HPDE6-E6E7 (cell line): ENCODE measurements around the gene AP2B1.
"Not testable (repeated sequence)": the region's sequence is repeated elsewhere in the genome, so short reads cannot be mapped to it uniquely, and the experiment has no call there.

ENCODE experiments used
- DNase-seq: peaks from one replicate; pipeline ENCODE4 v3.0.0; 2011; ENCODE audit warnings: missing footprints; ENCODE audit errors: extremely low spot score

Gene AP2B1

DNA sequence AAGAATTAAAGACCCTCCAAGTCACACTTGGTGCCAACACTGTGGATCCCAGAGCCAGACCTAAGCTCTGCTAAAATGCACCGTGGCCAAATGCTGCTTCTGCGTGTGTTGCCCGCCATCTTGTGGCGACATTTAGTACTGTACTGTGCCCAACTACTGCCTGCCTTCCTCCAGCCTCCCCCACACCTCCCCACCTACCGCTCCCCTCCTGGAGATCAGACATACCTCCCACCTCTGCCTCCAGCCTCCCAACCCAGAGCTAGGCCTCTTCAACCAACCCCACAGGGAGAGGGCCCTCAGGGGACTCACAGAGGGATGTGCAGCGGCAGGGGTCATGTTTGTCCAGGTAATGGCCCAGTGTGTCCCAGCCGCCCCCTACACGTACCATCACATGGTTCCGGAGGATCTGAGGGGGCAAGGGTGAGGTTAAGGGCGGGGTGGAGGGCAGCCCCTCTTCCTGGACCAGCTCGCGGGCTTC lies 160.5 kb downstream of the AP2B1 start:
- DNase-seq, result peak; percentile 67

DNA sequence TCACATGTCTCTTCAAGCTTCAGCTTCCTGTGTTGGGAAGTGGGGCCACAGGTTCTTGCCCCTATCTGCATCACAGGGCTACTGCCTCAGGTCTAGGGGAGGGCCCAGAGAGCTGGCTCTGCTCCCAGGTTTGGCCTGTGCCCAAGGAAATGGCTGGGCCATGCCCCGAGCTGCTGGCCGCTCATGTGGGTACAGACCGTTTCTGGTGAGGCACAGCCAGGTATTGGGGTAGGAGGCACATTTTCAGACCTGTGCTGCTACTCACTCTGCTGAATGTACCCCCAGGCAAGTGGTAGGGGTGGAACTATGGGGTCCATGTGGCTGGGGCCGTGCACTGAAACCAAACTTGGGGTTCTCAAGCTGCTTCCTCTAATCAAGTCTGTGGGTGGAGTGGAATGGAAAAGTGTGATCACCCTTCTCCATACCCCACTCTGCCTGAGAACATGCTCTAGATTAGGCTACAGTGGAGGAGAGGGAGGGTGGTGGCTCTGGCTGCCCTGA lies 161.3 kb downstream of the AP2B1 start:
- peak; percentile 44 for DNase-seq

DNA sequence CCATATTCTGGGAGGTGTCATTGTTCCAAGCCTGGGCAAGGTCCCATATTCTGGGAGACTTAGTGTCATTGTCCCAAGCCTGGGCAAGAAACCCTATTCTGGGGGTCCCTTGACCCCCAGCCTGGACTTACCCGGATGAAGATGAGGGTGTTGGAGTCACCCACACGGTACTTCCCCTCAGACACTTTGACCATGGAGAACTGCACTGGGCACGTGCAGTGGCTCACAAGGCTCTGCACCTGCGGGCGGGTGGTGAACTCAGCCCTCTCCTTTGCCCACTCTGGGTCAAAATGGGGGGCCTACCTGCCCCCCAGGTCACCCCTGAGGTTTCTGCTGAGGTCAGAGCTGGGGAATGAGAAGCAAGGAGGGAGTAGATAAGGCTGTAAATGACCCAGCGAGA lies 161.9 kb downstream of the AP2B1 start:
- DNase-seq, result no peak

DNA sequence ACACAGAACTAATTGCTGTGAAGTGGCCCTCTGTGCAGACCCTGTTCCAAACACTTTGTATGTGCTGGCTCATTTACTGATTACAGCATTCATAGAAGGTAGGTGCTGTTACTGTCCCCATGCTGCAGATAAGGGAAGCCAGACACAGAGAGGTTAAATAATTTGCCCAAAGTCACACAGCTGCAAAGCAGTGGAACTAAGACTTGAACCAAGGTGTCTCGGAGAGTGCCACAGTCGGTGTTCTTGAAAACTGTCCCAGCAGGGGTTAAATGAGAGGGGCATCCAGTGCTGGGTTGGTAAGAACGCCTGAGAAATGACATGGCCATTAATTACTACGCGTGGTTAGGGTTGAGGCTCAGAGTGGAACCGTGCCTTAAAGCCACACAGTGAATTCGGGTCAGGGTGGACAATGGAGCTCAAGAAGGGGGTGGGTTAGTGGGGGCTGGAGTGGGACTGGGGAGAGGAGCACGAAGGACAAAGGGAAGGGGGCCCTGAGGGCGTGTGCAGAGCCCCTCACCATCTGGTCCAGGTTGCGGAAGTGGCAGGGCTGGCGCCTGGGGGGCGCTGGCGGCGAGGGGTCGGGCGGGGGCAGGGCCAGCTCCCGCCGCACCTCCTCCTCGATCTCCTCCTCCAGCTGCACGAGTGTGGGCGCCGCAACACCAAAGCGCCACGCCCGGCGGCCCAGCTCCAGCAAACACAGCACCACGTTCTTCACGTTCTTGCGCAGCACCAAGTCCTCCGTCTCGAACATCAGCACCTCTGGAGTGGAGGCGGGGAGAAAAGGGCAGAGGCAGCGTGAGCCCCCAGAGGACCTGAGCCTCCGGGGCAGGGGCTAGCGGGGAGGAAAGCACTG lies 162.7 kb downstream of the AP2B1 start:
- no peak for DNase-seq

DNA sequence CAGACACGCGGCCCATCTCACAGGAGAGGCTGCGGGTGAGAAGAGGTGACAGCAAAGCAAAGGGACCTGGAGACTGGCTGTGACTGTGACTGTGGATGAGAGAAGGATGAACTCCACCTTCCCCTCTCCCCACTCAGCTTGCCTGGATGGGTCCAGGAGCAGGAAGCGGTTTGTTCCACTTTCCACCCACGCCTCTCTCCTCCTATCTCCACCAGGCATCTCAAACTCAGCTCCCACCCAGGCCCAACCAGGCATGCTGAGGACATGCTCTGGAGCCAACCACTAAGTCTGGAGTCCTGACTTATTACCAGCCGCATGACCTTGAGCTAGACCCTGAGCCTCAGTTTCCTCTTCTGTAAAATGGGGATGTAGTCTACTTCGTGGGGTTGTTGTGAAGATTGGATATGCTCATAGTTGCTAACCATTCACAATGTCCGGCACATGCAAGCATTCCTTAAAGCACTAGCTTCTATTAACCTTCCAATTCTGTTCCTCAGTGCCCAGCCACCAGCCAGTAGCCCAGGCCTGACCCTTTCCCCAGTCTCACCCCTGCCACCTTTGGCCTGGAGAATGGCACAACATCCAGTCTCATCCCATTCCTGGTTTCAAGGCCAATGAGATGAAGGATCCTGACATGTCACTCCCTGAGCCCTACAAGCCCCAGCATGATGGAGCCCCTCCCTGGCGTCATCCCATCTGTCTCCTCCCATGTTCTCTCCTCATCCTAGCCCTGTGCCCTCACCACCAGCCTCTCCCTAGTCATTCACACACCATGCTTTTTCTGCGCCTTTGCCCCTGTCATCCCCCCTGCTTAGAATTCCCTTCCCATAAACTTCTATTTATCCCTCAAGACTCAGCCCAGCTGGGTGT lies 163.6 kb downstream of the AP2B1 start:
- peak; percentile 41 for DNase-seq

DNA sequence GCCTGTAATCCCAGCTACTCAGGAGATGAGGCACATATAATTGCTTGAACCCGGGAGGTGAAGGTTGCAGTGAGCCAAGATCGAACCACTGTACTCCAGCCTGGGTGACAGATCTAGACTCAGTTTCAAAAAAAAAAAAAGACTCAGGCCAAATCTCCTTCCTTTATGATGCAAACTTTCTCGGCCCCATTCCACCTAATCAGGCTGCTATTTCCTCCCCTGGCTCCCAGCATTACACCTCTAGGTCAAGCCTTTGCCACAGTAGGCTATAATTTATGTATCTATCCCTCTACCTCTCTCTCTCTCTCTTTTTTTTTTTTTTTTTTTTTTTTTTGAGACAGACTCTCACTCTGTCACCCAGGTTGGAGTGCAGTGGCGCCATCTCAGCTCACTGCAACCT lies 164.4 kb downstream of the AP2B1 start:
- not testable (repeated sequence) for DNase-seq

DNA sequence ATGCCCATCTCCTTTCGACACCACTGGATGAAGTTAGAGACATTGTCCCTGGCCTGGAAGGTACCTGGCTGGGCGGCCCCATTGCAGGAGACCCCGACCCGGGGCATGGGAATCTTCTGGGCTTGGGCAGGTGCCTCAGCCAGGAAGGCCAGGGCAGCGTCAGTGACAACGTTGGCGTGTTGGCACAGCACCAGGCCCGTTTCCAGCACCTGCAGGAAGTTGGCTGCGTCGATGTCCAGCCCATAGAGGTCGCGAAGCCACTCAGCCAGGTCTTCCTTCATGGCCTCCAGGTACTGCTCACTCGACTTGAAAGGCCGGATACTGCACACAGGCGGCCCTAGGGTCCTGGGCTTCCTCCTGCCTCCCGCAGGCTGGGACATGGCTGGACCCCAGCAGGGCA lies 165.3 kb downstream of the AP2B1 start:
- no peak for DNase-seq

DNA sequence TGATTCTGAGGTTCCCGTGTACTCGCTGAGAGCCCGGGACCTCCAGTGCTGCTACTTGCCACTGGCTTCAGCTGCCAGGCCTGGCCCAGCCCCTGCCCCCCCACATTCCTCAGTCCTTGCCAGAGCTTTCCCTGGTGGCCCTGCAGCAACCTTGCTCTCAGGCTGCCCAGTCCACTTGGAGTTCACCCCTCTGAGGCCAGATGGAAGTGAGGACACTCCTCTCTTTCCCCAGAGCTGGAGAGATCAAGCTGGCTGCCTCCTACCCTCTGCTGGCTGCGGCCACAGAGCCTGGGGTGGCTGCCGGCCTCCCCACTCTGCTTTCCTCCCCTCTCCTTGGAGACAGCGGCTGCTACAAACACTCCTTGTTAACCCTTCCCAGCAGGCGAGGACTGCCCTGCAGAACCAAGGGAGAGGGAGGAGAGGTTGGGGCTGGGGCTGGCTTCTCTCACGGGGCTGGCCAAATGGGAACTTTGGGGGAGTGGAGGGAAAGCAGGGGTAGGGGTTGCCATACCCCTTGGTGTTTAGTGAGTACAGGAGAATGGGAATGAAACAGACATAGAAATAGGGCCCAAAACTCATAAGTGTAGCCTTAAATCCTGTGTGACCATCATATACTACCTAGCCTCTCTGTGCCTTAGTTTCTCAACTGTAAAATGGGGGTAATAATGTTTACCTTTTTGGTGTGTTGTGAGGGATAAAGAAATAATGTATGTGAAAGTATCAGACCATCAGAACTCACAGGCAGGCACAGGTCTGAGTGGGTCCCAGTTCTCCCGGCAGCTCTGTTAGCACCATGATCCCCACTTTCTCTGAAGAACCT lies 166.0 kb downstream of the AP2B1 start, which contains the start of gene GAS2L2:
TSS of gene GAS2L2 (minus strand) at position 295 of the 820 bp plus-strand sequence. CDS start 389 bp downstream, outside the sequence.
- no peak for DNase-seq

DNA sequence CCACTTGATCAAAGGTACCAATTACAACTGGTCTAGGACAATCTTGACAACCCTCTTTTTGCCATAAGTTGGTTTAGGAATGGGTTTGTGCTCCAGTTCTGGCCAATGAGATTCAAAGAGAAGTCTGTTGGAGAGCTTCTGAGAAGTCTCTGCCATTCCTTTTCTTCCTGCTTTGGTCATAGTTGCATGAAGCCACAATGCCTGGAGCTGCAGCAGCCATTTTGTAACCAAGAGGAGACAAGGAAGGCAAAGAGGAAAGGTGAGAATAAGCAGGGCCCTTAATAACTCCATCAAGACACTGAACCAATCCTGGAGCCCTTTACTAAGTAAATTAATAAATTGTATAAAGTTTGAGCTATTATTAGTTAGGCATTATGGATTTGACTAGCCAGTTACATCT lies 170.1 kb downstream of the AP2B1 start:
- DNase-seq, result no peak

DNA sequence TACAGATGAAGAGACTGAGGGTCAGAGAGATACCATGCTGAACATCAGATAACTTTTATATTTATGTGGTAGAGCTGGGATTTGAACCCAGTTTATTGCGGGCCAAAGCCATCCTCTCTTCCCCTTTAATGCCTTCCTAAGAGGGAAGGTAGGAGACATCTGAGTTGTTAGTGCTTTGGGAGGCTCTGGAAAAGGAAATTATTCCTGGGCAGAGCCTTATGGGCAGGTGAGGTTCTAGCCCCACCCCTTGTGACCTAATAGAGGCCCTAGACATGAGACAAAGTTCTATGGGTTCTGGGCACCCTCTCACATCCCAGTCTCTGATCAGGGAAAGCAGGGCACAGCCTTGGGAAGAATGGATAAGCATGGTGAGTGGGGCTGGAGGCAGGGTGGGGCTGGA lies 173.5 kb downstream of the AP2B1 start, which contains the start of gene C17orf50:
TSS of gene C17orf50 (plus strand) at position 301 of the 400 bp plus-strand sequence. CDS start at position 356, 55 bp downstream.
- no peak for DNase-seq

DNA sequence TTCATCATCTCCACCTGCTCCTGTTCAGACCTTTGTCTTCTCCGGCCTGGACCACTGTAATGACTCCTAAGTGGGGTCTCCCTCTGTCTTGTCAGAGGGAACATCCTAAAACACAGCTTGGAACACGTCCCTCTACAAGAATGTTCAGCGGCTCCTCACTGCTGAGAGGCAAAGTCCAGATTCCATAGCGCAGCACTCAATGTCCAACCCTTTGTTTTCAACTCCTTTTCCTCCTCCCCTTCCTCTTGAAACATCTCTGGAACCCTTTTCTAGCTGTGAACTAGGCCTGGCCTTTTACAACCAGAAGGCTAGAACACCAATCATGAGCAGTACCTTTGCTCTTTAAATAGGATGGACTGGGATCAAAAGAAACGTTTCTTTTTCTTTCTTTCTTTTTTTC lies 174.5 kb downstream of the AP2B1 start:
- DNase-seq, result no peak

DNA sequence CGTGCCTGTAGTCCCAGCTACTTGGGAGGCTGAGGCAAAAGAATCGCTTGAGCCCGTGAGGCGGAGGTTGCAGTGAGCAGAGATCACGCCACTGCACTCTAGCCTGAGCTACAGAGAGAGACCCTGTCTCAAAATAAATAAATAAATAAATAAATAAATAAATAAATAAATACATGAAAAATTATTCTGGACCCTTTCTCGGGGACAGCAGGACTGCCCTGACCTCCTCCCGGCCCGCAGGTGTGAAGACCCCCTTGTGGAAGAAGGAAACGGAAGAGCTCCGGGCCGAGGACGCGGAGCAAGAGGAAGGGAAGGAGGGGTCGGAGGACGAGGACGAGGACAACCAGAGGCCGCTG lies 176.6 kb downstream of the AP2B1 start:
- no peak for DNase-seq

DNA sequence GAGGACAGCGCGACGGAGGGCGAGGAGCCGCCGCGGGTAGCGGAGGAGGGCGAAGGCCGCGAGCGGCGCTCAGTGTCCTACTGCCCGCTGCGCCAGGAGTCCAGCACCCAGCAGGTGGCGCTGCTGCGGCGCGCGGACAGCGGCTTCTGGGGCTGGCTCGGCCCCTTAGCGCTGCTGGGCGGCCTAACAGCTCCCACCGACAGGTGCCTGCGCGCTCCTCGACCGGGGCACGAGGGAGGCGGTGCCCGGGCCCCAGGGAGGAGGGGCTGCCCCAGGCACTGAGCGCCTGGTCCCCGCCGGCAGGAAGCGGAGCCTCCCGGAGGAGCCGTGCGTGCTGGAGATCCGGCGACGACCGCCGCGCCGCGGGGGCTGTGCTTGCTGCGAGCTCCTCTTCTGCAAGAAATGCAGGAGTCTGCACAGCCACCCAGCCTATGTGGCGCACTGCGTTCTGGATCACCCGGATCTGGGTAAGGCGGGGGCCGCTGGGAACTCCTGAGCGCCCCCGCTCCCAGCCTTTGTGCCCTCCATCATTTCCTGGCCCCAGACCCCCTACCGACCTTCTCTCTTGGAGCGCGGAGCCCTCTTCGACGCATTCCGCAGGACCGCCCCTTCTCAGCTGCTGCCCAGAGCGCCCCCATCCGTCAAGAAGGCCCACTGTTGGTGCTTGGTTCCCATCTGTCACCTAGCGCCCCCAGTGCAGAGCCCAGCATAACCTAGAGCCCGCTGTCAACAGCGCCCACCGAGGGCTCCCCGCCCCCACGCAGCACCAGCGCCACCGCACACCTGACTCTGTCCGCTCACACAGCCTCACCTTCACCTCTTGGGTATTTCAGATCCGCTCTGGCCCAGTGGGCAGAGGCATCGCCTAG lies 177.2 kb downstream of the AP2B1 start:
- peak; percentile 81 for DNase-seq

DNA sequence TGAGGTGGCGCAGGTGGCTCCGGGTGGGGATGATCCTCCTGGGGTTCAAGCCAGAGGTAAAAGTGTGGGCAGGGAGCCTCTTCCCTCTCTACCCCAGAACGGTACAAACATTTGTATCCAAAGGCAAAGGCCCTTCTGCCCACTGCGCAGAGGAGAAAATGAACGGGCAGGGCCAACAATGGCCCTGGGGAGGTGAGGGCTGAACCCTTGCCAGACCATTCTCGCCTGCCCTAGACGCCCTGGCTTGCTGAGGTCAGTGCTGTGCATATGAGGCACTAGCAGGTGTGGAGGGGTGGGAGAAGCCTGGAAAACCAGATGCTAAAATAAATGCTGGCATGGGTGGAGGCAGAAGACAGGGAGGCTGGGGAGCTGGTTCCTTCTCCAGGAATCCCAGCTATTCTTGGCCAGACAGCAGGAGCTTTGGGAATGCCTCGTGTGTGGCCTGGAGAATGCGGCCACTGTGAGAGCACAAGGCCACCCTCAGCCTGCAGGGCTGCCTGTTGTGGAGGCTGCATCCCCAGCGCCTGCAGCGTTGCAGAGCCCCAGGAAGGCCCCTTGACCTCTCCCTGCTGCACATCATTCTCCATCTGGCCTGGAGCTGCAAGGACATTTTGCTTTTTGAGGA lies 178.1 kb downstream of the AP2B1 start:
- no peak for DNase-seq

DNA sequence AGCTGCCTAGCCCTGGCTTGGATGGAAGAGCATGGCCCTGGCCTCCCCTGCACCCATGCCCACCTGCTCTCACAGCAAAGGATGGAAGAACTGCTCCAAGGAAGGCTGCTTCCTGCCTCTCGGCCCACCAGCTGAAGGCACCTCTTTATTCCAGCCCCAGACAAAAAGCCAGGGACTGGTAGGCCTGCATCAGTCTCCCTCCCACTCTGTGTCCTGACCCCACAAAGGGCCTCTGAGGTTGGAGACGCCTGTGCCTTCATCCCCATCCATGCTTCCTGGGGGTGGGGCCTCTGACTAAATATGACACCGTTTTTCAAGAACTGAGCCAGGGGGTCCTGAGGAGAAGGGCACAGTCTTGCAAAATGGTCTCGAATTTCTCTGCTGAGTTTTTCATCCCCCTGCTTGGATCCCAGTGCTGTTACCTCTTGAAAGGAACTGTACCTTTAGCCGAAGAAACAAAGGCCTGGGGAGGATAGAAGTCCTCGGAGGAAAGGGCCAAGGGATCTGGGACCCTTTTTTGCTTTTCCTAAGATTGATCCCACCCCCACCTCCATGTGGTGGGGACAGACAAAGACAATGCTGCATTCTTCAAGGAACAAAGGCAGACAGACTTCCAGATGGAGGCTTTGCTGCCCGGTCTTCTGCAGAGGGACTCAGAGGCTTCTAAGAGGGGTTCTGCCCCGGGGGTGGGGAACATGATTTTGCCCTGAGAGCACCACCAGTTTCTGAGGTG lies 178.8 kb downstream of the AP2B1 start:
- DNase-seq, result no peak

DNA sequence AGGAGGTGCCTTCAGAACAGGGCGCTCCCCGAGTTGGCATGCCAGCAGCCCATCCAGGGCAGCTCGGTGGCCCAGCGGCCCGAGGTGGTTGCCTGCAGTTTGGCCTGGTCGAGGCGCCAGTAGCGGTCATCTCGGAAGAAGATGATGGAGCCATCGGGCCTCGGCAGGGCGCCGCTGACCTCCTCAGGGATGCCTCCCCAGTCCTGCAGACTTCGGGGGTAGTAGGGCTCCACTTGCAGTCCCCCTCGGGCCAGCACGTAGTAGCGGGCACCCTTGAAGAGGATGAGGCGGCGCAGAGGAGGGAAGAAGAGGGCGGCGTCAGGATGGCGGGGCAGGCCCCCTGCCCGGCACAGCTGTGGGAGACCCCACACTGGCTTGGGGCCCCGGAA lies 179.4 kb downstream of the AP2B1 start:
- no peak for DNase-seq

DNA sequence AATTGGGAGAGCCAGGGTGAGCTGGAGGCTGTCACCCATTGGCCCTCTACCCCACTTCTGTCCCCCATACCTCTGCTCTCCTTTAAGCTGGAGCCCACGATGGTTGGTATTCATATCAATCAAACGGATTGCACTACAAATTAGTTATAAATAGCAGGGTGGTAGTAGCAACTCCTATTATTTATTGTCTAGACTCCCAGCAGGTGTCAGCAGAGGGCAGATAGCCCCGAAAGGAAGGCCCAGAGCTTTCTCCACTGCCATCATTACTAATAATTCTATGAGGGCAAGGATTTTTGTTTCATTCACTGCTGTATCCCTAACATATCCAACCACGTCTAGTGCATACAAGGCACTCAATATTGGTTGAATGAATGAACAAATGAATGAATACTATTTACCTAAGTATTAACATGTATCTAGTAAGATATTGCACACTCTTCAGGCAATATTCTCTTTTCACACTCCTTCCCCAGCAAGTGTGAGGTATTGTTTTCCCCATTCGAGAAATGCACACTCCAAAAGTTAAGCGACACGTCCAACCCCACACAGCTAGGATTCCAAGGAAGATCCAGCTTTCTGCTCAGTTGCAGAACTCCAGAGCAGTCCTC lies 179.9 kb downstream of the AP2B1 start:
- DNase-seq, result no peak

DNA sequence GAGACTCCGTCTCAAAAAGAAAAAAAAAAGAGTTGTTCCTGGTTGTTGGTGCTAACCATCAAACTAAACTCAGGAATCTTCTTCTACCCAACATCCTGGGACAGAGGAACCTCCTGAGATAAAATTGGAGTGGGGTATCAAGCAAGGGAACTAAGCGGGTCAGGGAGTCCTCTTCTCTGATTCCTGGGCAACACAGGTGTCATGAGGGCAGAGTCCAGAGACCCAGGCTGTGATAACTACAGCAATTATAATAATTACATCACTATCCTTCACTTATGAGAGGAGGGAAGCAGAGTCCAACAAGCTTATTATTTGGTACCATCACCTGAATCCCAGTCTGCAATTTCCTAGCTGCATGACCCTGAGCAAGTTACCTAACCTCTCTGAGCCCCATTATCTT lies 181.7 kb downstream of the AP2B1 start:
- no peak for DNase-seq
